ENCODE data around the gene STEAP3. TPM values are rescaled to one million over a fixed set of nuclear protein-coding genes. Genes with fewer than 3 reads are reported as not detected.

Gene STEAP3
- polyA plus RNA-seq, 1 donor from 2014 or later, result not detected

- Histone ChIP-seq H3K36me3 (ENCODE audit: insufficient read depth, low read length) (no peaks in the 10 kb centered on the region), H3K4me3 (ENCODE audit: low read length) (no peak overlapping the region), H3K27me3 (ENCODE audit: insufficient read depth, low read depth, low read length) (no peaks in the 10 kb centered on the region), H3K9me3 (ENCODE audit: low read length) (no peaks in the 10 kb centered on the region), H2AFZ (ENCODE audit: low read depth, low read length) (no peak overlapping the region), H3K4me2 (ENCODE audit: low read length) (no peak overlapping the region), H3K9ac (ENCODE audit: low read length) (no peak overlapping the region), H3K79me2 (replicated peaks; ENCODE audit: insufficient read depth, low read length) (no peaks in the 10 kb centered on the region), H3K27ac (ENCODE audit: low read length) (no peak overlapping the region), H3K9me2 (ENCODE audit: insufficient read depth, low read length) (no peaks in the 10 kb centered on the region), H3F3A (ENCODE audit: insufficient read depth, low read length, poor library complexity, severe bottlenecking) (no peaks in the 10 kb centered on the region), H4K20me1 (ENCODE audit: insufficient read depth) (no peaks in the 10 kb centered on the region)
- TF ChIP-seq RAD21 (conservative IDR thresholded peaks at IDR 0.05), result no peak
- TF ChIP-seq MXI1 (conservative IDR thresholded peaks at IDR 0.05; ENCODE audit: poor library complexity, severe bottlenecking), result no peak
- no peak for TF ChIP-seq EP300 (conservative IDR thresholded peaks at IDR 0.05; ENCODE audit: poor library complexity, severe bottlenecking)
- TF ChIP-seq POLR2AphosphoS5 (IDR thresholded peaks at IDR 0.05), result no peak
- no peak for TF ChIP-seq REST (IDR thresholded peaks at IDR 0.05; ENCODE audit: borderline replicate concordance)
- TF ChIP-seq EZH2 (IDR thresholded peaks at IDR 0.05; ENCODE audit: borderline replicate concordance, insufficient read depth, low read length, poor library complexity, severe bottlenecking), result no peak
- TF ChIP-seq SMC3 (conservative IDR thresholded peaks at IDR 0.05; ENCODE audit: poor library complexity), result no peak
- no peak for TF ChIP-seq TAF1 (IDR thresholded peaks at IDR 0.05; ENCODE audit: low read depth)
- TF ChIP-seq CTCF (IDR thresholded peaks at IDR 0.05; ENCODE audit: poor library complexity, severe bottlenecking), result no peak
Measured at GRCh38 chr2:119175517-119175916, 48.1 kb upstream of the STEAP3 start.

GRCh38 chr2:119177171-119177837 is 46.3 kb upstream of the STEAP3 start:
- Histone ChIP-seq H3K9me3 (ENCODE audit: low read length) (no peaks in the 10 kb centered on the region), H3K79me2 (replicated peaks; ENCODE audit: insufficient read depth, low read length) (no peaks in the 10 kb centered on the region), H3K4me3 (ENCODE audit: low read length) (no peak overlapping the region), H3K9me2 (ENCODE audit: insufficient read depth, low read length) (no peaks in the 10 kb centered on the region), H3K36me3 (ENCODE audit: insufficient read depth, low read length) (no peaks in the 10 kb centered on the region), H3K9ac (ENCODE audit: low read length) (no peak overlapping the region), H4K20me1 (ENCODE audit: insufficient read depth) (no peaks in the 10 kb centered on the region), H3K27ac (ENCODE audit: low read length) (no peak overlapping the region), H3K4me2 (ENCODE audit: low read length) (no peak overlapping the region), H3K27me3 (ENCODE audit: insufficient read depth, low read depth, low read length) (no peaks in the 10 kb centered on the region), H3F3A (ENCODE audit: insufficient read depth, low read length, poor library complexity, severe bottlenecking) (no peaks in the 10 kb centered on the region), H2AFZ (ENCODE audit: low read depth, low read length) (no peak overlapping the region)
- no peak for TF ChIP-seq POLR2AphosphoS5 (IDR thresholded peaks at IDR 0.05)
- no peak for TF ChIP-seq REST (IDR thresholded peaks at IDR 0.05; ENCODE audit: borderline replicate concordance)
- TF ChIP-seq EP300 (conservative IDR thresholded peaks at IDR 0.05; ENCODE audit: poor library complexity, severe bottlenecking), result no peak
- TF ChIP-seq RAD21 (conservative IDR thresholded peaks at IDR 0.05), result no peak
- no peak for TF ChIP-seq MXI1 (conservative IDR thresholded peaks at IDR 0.05; ENCODE audit: poor library complexity, severe bottlenecking)
- TF ChIP-seq SMC3 (conservative IDR thresholded peaks at IDR 0.05; ENCODE audit: poor library complexity), result no peak
- TF ChIP-seq EZH2 (IDR thresholded peaks at IDR 0.05; ENCODE audit: borderline replicate concordance, insufficient read depth, low read length, poor library complexity, severe bottlenecking), result no peak
- no peak for TF ChIP-seq TAF1 (IDR thresholded peaks at IDR 0.05; ENCODE audit: low read depth)
- TF ChIP-seq CTCF (IDR thresholded peaks at IDR 0.05; ENCODE audit: poor library complexity, severe bottlenecking), result no peak
